Measurements from ENCODE around the gene ATMIN. TPM values are rescaled to one million over a fixed set of nuclear protein-coding genes. Genes with fewer than 3 reads are reported as not detected.

The ATMIN gene
- total and polyA plus RNA-seq, 8 donors = 30.7 to 45.0 (median 39.5) TPM

GRCh38 chr16:81014672-81015071, 21.0 kb upstream of the ATMIN start:
- intact Hi-C loops (cut with DNase I) = no loop called here
- no peak overlapping the region for H3K27ac ChIP-seq
- no peak overlapping the region for H3K4me3 ChIP-seq
- no peaks in the 10 kb centered on the region for H3K9me3 ChIP-seq
- no peak for ATAC-seq
- no peaks in the 10 kb centered on the region for H3K27me3 ChIP-seq
- H3K4me1 ChIP-seq = no peaks in the 10 kb centered on the region
- no peak for TF ChIP-seq CTCF (IDR thresholded peaks at IDR 0.05)
- DNase-seq = no peak
- peaks cover 0 to 70% of the 10 kb centered on the region in 2 donors for H3K36me3 ChIP-seq

- Histone ChIP-seq H3K4me1 (no peaks in the 10 kb centered on the region), H3K27ac (no peak overlapping the region), H3K9me3 (no peaks in the 10 kb centered on the region), H3K4me3 (no peak overlapping the region), H3K27me3 (no peaks in the 10 kb centered on the region), H3K36me3 (peaks cover 0 to 95% of the 10 kb centered on the region in 2 donors)
- ATAC-seq = no peak
- intact Hi-C loops (cut with DNase I) = no loop called here
- TF ChIP-seq CTCF (IDR thresholded peaks at IDR 0.05) = no peak
- DNase-seq = no peak
Observed at GRCh38 chr16:81018496-81018895, 17.1 kb upstream of the ATMIN start.

- Histone ChIP-seq H3K9me3 (no peaks in the 10 kb centered on the region), H3K36me3 (peaks cover 0 to 59% of the 10 kb centered on the region in 2 donors), H3K27ac (no peak overlapping the region), H3K4me3 (no peak overlapping the region), H3K4me1 (no peaks in the 10 kb centered on the region), H3K27me3 (no peaks in the 10 kb centered on the region)
- no peak for TF ChIP-seq CTCF (IDR thresholded peaks at IDR 0.05)
- intact Hi-C loops (cut with DNase I) = no loop called here
- ATAC-seq = no peak
- DNase-seq = no peak
Observed at GRCh38 chr16:81026429-81026828, 9.2 kb upstream of the ATMIN start.

- no peaks in the 10 kb centered on the region for H3K9me3 ChIP-seq
- H3K4me3 ChIP-seq = no peak overlapping the region
- H3K27ac ChIP-seq = no peak overlapping the region
- no peak for ATAC-seq
- H3K4me1 ChIP-seq = no peaks in the 10 kb centered on the region
- no peak for TF ChIP-seq CTCF (IDR thresholded peaks at IDR 0.05)
- no peaks in the 10 kb centered on the region for H3K27me3 ChIP-seq
- intact Hi-C loops (cut with DNase I) = no loop called here
- peaks cover 0 to 29% of the 10 kb centered on the region in 2 donors for H3K36me3 ChIP-seq
- no peak for DNase-seq
Observed at GRCh38 chr16:81029930-81030604, 5.6 kb upstream of the ATMIN start.

- Histone ChIP-seq H3K36me3 (no peaks in the 10 kb centered on the region), H3K4me1 (peaks cover 9 to 28% of the 10 kb centered on the region in 2 donors), H3K27me3 (no peaks in the 10 kb centered on the region), H3K4me3 (peak overlapping the region; percentile 55 to 72), H3K27ac (peak overlapping the region; percentile 33 to 66), H3K9me3 (no peaks in the 10 kb centered on the region)
- intact Hi-C loops (cut with DNase I) = no loop called here
- DNase-seq = peak; percentile 35 to 86 (median 40)
- no peak for TF ChIP-seq CTCF (IDR thresholded peaks at IDR 0.05)
- ATAC-seq = peak; percentile 46
Observed at GRCh38 chr16:81035975-81036750, 521 bp downstream of the ATMIN start.
